Measurements from ENCODE around the gene EID3. TPM values are rescaled to one million over a fixed set of nuclear protein-coding genes. Genes with fewer than 3 reads are reported as not detected.

The EID3 gene
- total RNA-seq, 1 donor from 2014 or later = 6.2 TPM

- no peaks in the 10 kb centered on the region for H3K27me3 Mint-ChIP-seq
- peaks cover 88% of the 10 kb centered on the region for H3K36me3 Mint-ChIP-seq (ENCODE audit: low read depth)
- TF ChIP-seq CTCF (IDR thresholded peaks at IDR 0.05) = no peak
- intact Hi-C loops (cut with micrococcal nuclease) = no loop called here
- CTCF ChIA-PET = no interaction called here
- ATAC-seq (ENCODE audit: low read depth) (no peak), DNase-seq (no peak)
- H3K9me3 Mint-ChIP-seq = no peaks in the 10 kb centered on the region
- H3K4me1 Mint-ChIP-seq = no peaks in the 10 kb centered on the region
- POLR2A ChIA-PET = interaction anchor here (0.7 kb wide), 1 partner anchor 737 kb away, joined by 3 read pairs; no protein-coding TSS in a partner anchor
- H3K4me3 Mint-ChIP-seq = no peak overlapping the region
- no peak overlapping the region for H3K27ac Mint-ChIP-seq
These were observed 12.0 kb downstream of the EID3 start for GRCh38 chr12:104315326-104316224.

GRCh38 chr12:104316936-104317335, 13.4 kb downstream of the EID3 start:
- no peaks in the 10 kb centered on the region for H3K27me3 Mint-ChIP-seq
- no peak for DNase-seq
- POLR2A ChIA-PET = no interaction called here
- H3K9me3 Mint-ChIP-seq = no peaks in the 10 kb centered on the region
- H3K36me3 Mint-ChIP-seq (ENCODE audit: low read depth) = peaks cover 91% of the 10 kb centered on the region
- no peak overlapping the region for H3K27ac Mint-ChIP-seq
- CTCF ChIA-PET = interaction anchor here (1.1 kb wide), 1 partner anchor 9 kb away, joined by 3 read pairs; no protein-coding TSS in a partner anchor
- no peak for TF ChIP-seq CTCF (IDR thresholded peaks at IDR 0.05)
- no peaks in the 10 kb centered on the region for H3K4me1 Mint-ChIP-seq
- intact Hi-C loops (cut with micrococcal nuclease) = no loop called here
- ATAC-seq (ENCODE audit: low read depth) = no peak
- H3K4me3 Mint-ChIP-seq = no peak overlapping the region

GRCh38 chr12:104317538-104318210, 14.1 kb downstream of the EID3 start:
- H3K27ac Mint-ChIP-seq = no peak overlapping the region

GRCh38 chr12:104319028-104319427, 15.5 kb downstream of the EID3 start:
- ChIA-PET POLR2A (no interaction called here), CTCF (no interaction called here)
- no peak overlapping the region for H3K4me3 Mint-ChIP-seq
- ATAC-seq (ENCODE audit: low read depth) (no peak), DNase-seq (no peak)
- H3K27ac Mint-ChIP-seq = no peak overlapping the region
- intact Hi-C loops (cut with micrococcal nuclease) = no loop called here
- no peak for TF ChIP-seq CTCF (IDR thresholded peaks at IDR 0.05)
- H3K4me1 Mint-ChIP-seq = no peaks in the 10 kb centered on the region
- H3K27me3 Mint-ChIP-seq = no peaks in the 10 kb centered on the region
- H3K9me3 Mint-ChIP-seq = no peaks in the 10 kb centered on the region
- H3K36me3 Mint-ChIP-seq (ENCODE audit: low read depth) = peaks cover 79% of the 10 kb centered on the region

More at GRCh38 chr12:104317538-104318210, 14.1 kb downstream of the EID3 start:
- CTCF ChIA-PET = interaction anchor here (1.1 kb wide), 1 partner anchor 8 kb away, joined by 3 read pairs; no protein-coding TSS in a partner anchor
- ATAC-seq (ENCODE audit: low read depth) = no peak
- Mint-ChIP-seq H3K9me3 (no peaks in the 10 kb centered on the region), H3K4me3 (no peak overlapping the region), H3K36me3 (ENCODE audit: low read depth) (peaks cover 88% of the 10 kb centered on the region), H3K4me1 (no peaks in the 10 kb centered on the region), H3K27me3 (no peaks in the 10 kb centered on the region)
- POLR2A ChIA-PET = no interaction called here
- TF ChIP-seq CTCF (IDR thresholded peaks at IDR 0.05) = no peak
- DNase-seq = no peak
- intact Hi-C loops (cut with micrococcal nuclease) = no loop called here

All from activated B cell treated with CpG ODN at 0.5 μM for 24 hours (primary cell).